K562 (cell line): Measurements from ENCODE around the gene NSUN6. TPM values are rescaled to one million over a fixed set of nuclear protein-coding genes. Genes with fewer than 3 reads are reported as not detected.

ENCODE experiments used
- ATAC-seq: fragments of 200-7000 bp; cut with Tn5 transposase; 3 replicates; pipeline ENCODE4 v1.9.1; 2020; ENCODE audit warnings: moderate library complexity
- BruUV-seq: library from RNA; stranded (reverse); fragments of 400-500 nt; replicated peaks from 2 replicates; lab custom pipeline; 2021; lab: Mats Ljungman, UMichigan
- CTCF ChIA-PET: fragments of 300-600 bp; formaldehyde crosslinking; extraction: SDS; loops from one replicate; lab custom pipeline; 2021; ENCODE audit warnings: low intra/inter-chr PET ratio; lab: Yijun Ruan, JAX
- POLR2A ChIA-PET: fragments of 300-600, 350-650 bp; sonication (Branson Sonifier 250); formaldehyde crosslinking; extraction: SDS; loops from one replicate; lab custom pipeline; 2021; ENCODE audit warnings: antibody characterized with exemption, inconsistent platforms; lab: Yijun Ruan, JAX
- DNase-seq, 4 experiments: peaks; one replicate each; pipeline versions ENCODE4 v3.0.0 to v3.0.0-alpha.2; 2011 to 2018; ENCODE audit warnings: low spot score in 3 of 4, mixed read lengths in 3 of 4; ENCODE audit errors: extremely low read depth in 1 of 4
- FAIRE-seq: peaks from 2 replicates; lab custom pipeline; 2011; peaks lifted over from hg19 to GRCh38; lab: Jason Lieb, UNC
- H2AFZ ChIP-seq: 2 replicates; pipeline ENCODE4 v1.6.0; 2011; ENCODE audit warnings: low read depth, low read length, control low read depth, inconsistent platforms
- H3K27ac ChIP-seq: fragments of 200-600 bp; 3 replicates; pipeline ENCODE4 v1.8.0; 2011; ENCODE audit warnings: low read depth, mild to moderate bottlenecking, control low read depth, inconsistent platforms, low read length, moderate library complexity, mixed read lengths; ENCODE audit errors: extremely low read depth
- H3K27me3 ChIP-seq, 2 experiments: fragments of 300-600 bp in 1 of 2; 2 replicates in 1 of 2; 3 replicates in 1 of 2; pipeline versions ENCODE4 v1.6.0 to v1.8.0; 2011; ENCODE audit warnings: inconsistent platforms in 2 of 2, low read length in 2 of 2, mild to moderate bottlenecking in 1 of 2, mixed read lengths in 1 of 2, moderate library complexity in 1 of 2; ENCODE audit not compliant: control insufficient read depth in 2 of 2, insufficient read depth in 2 of 2
- H3K36me3 ChIP-seq: fragments of 300-600 bp; 3 replicates; pipeline ENCODE4 v1.8.0; 2011; ENCODE audit warnings: mild to moderate bottlenecking, low read length, inconsistent platforms; ENCODE audit not compliant: control insufficient read depth, insufficient read depth
- H3K4me1 ChIP-seq, 2 experiments: fragments of 200-600 bp in 1 of 2; replicated peaks in 1 of 2; 2 replicates in 1 of 2; 3 replicates in 1 of 2; pipeline versions ENCODE4 v1.5.1 to v1.8.0; 2011; ENCODE audit warnings: inconsistent platforms in 2 of 2, low read length in 2 of 2, mild to moderate bottlenecking in 1 of 2, mixed read lengths in 1 of 2, moderate library complexity in 1 of 2; ENCODE audit not compliant: control insufficient read depth in 2 of 2, insufficient read depth in 2 of 2
- H3K4me2 ChIP-seq: 2 replicates; pipeline ENCODE4 v1.6.1; 2011; ENCODE audit warnings: low read length, control low read depth, inconsistent platforms, mixed read lengths; ENCODE audit not compliant: insufficient read depth
- H3K4me3 ChIP-seq: fragments of 200-600 bp; sonication (generic), shearing (Covaris generic); 2 replicates; pipeline ENCODE4 v1.5.1; 2016; ENCODE audit warnings: control low read depth, inconsistent platforms
- H3K79me2 ChIP-seq: fragments of 200-600 bp; 3 replicates; pipeline ENCODE4 v1.8.0; 2011; ENCODE audit warnings: low read length, inconsistent platforms; ENCODE audit not compliant: control insufficient read depth, insufficient read depth
- H3K9ac ChIP-seq, 2 experiments: 2 replicates each; pipeline versions ENCODE4 v1.6.0 to v1.6.1; 2011; ENCODE audit warnings: low read depth in 2 of 2, low read length in 2 of 2, control low read depth in 1 of 2, inconsistent platforms in 1 of 2, mild to moderate bottlenecking in 1 of 2, mixed read lengths in 1 of 2; ENCODE audit not compliant: insufficient read depth in 1 of 2
- H3K9me1 ChIP-seq: one replicate; pipeline ENCODE4 v1.6.0; 2011; ENCODE audit warnings: inconsistent platforms, mild to moderate bottlenecking, low read length, moderate library complexity; ENCODE audit not compliant: control insufficient read depth, insufficient read depth
- H3K9me3 ChIP-seq: replicated peaks from 2 replicates; pipeline ENCODE4 v1.5.1; 2011; ENCODE audit warnings: low read depth, low read length, inconsistent platforms; ENCODE audit not compliant: control insufficient read depth, insufficient read depth
- H4K20me1 ChIP-seq: replicated peaks from 2 replicates; pipeline ENCODE4 v1.6.1; 2011; ENCODE audit warnings: low read length, inconsistent platforms, mixed read lengths; ENCODE audit not compliant: control insufficient read depth, insufficient read depth
- BRD4 ChIP-seq: fragments of 200-600 bp; sonication (generic); IDR thresholded peaks from 2 replicates; pipeline ENCODE4 v1.6.1; 2017; ENCODE audit warnings: inconsistent platforms
- CC2D1A ChIP-seq: fragments of 450-650 bp; IDR thresholded peaks from 2 replicates; pipeline ENCODE4 v1.6.1; 2017; ENCODE audit warnings: mild to moderate bottlenecking
- CEBPZ ChIP-seq: fragments of 150-350 bp; IDR thresholded peaks from 2 replicates; pipeline ENCODE4 v1.6.1; 2014; ENCODE audit warnings: low read depth, mild to moderate bottlenecking, low read length, borderline replicate concordance
- HOMEZ ChIP-seq: fragments of 250-450 bp; sonication (Bioruptor Pico); IDR thresholded peaks from 2 replicates; pipeline ENCODE4 v1.4.0; 2020; ENCODE audit warnings: mild to moderate bottlenecking, moderate library complexity
- ID3 ChIP-seq, 2 experiments: fragments of 250-450 bp in 1 of 2; fragments of 450-650 bp in 1 of 2; sonication (Bioruptor Pico) in 1 of 2; IDR thresholded peaks; 2 replicates each; pipeline versions ENCODE4 v1.6.1 to v1.8.0; 2016 to 2021; ENCODE audit warnings: mild to moderate bottlenecking in 2 of 2, moderate library complexity in 2 of 2, missing compliant biosample characterization in 1 of 2, missing genetic modification characterization in 1 of 2
- IFI16 ChIP-seq: fragments of 250-450 bp; sonication (Bioruptor Pico); IDR thresholded peaks from 2 replicates; pipeline ENCODE4 v2.1.2; 2022; ENCODE audit warnings: mild to moderate bottlenecking, inconsistent platforms
- PREB ChIP-seq: sonication (generic); formaldehyde crosslinking; IDR thresholded peaks from 2 replicates; pipeline ENCODE4 v1.8.1; 2023; ENCODE audit warnings: mild to moderate bottlenecking, missing genetic modification reagents
- SAFB ChIP-seq: fragments of 200-400 bp; formaldehyde crosslinking; IDR thresholded peaks from 2 replicates; pipeline ENCODE4 v1.6.1; 2017; ENCODE audit warnings: low read depth, low read length, borderline replicate concordance
- THRB ChIP-seq: fragments of 450-650 bp; formaldehyde crosslinking; conservative IDR thresholded peaks from 2 replicates; pipeline ENCODE4 v1.4.0; 2022; ENCODE audit warnings: mild to moderate bottlenecking, missing genetic modification characterization
- TRIM24 ChIP-seq, 2 experiments: fragments of 450-650 bp; IDR thresholded peaks; 2 replicates each; pipeline ENCODE4 v1.6.1; 2016
- ZKSCAN1 ChIP-seq: fragments of 150-350 bp; IDR thresholded peaks from 2 replicates; pipeline ENCODE4 v1.6.1; 2016; ENCODE audit warnings: low read depth, low read length
- ZNF263 ChIP-seq: sonication (generic); formaldehyde crosslinking; IDR thresholded peaks from 2 replicates; pipeline ENCODE4 v1.8.0; 2022; ENCODE audit warnings: mild to moderate bottlenecking, missing genetic modification reagents, borderline replicate concordance
- ZNF778 ChIP-seq: fragments of 450-650 bp; formaldehyde crosslinking; IDR thresholded peaks from 2 replicates; pipeline ENCODE4 v1.4.0; 2020; ENCODE audit warnings: mild to moderate bottlenecking, moderate library complexity
- WGBS: fragments of 100-300 bp; shearing (Covaris generic); methylation state at CpG from one replicate; pipeline ENCODE4 v1.1.6; 2016; ENCODE audit warnings: low coverage, mixed read lengths; ENCODE audit not compliant: insufficient coverage; ENCODE audit errors: missing lambda C conversion rate; 5-methylcytosine and 5-hydroxymethylcytosine counted together
- in situ Hi-C: fragments of 300-500 bp; cut with MboI; formaldehyde crosslinking; loops from 4 replicates; pipeline ENCODE4 v1.15.0; 2018; ENCODE audit warnings: inconsistent platforms, mixed read lengths
- intact Hi-C: fragments of 100-400 bp; cut with micrococcal nuclease; formaldehyde crosslinking; loops from 2 replicates; pipeline ENCODE4 v1.14.2; 2022
- polyA plus RNA-seq, 8 experiments: library from polyadenylated mRNA; depleted of rRNA in 4 of 8; stranded (reverse) in 5 of 8; unstranded in 3 of 8; fragments of >200 nt; fragmentation: Nextera tagmentation in 2 of 8; fragmentation: Illumina TruSeq in 1 of 8; extraction: Ambion mirVana in 2 of 8; extraction: Trizol in 1 of 8; gene quantifications; 2 replicates each; pipeline versions ENCODE4 v1.2.1 to v1.2.3, GENCODE V29; 2011 to 2014; ENCODE audit warnings: inconsistent platforms in 1 of 8, missing spikeins in 1 of 8
- total RNA-seq, 7 experiments: library from RNA; depleted of rRNA in 6 of 7; stranded (reverse); fragments of >200 nt in 6 of 7; fragmentation: Illumina TruSeq in 2 of 7; extraction: Trizol in 2 of 7; gene quantifications; 2 replicates each; pipeline versions ENCODE4 v1.2.1 to v1.2.3, GENCODE V29; 2011 to 2021; ENCODE audit warnings: low replicate concordance in 1 of 7

Gene NSUN6
- total and polyA plus RNA-seq, 9 of the 15 experiments (the other 6 are each of a cell fraction or from before 2014, with no cell fraction given) = 12.5 to 33.1 (median 24.2) TPM

- H3K9me1 ChIP-seq = no peaks in the 10 kb centered on the region
- no peaks in the 10 kb centered on the region for H3K79me2 ChIP-seq
- CTCF ChIA-PET = no interaction called here
- H3K4me1 ChIP-seq = no peaks in the 10 kb centered on the region
- TF ChIP-seq ID3 (CRISPR knock-in tag; IDR thresholded peaks at IDR 0.05) = no peak
- no peak for TF ChIP-seq ID3 (tag; IDR thresholded peaks at IDR 0.05)
- TF ChIP-seq SAFB = no peak
- no peak for TF ChIP-seq HOMEZ
- TF ChIP-seq TRIM24 (IDR thresholded peaks at IDR 0.05) = no peak
- no peak for TF ChIP-seq THRB
- no peak for TF ChIP-seq ZKSCAN1
- TF ChIP-seq BRD4 = no peak
- TF ChIP-seq IFI16 (CRISPR knock-in tag) = no peak
- TF ChIP-seq CC2D1A = no peak
- no peak for TF ChIP-seq PREB (CRISPR knock-in tag)
- no peak for TF ChIP-seq ZNF263
- no peak for TF ChIP-seq ZNF778 (CRISPR knock-in tag)
- no peak for TF ChIP-seq CEBPZ
- peaks cover 11% of the 10 kb centered on the region; the same call in 2 of the 3 replicates for H3K36me3 ChIP-seq
- no peak overlapping the region for H3K4me2 ChIP-seq
- no peak overlapping the region for H3K4me3 ChIP-seq
- 94% methylated on average over 8 of the region's 8 CpGs for WGBS
- no peak for ATAC-seq
- FAIRE-seq = no peak
- no peak overlapping the region for H3K27ac ChIP-seq
- H4K20me1 ChIP-seq = no peaks in the 10 kb centered on the region
- no TSS peak for BruUV-seq
- in situ Hi-C loops (no loop called here), intact Hi-C loops (no loop called here)
- H2AFZ ChIP-seq = no peak overlapping the region
- no peak overlapping the region for H3K9ac ChIP-seq
- no peaks in the 10 kb centered on the region for H3K27me3 ChIP-seq
- DNase-seq = no peak
- POLR2A ChIA-PET = no interaction called here
- H3K9me3 ChIP-seq = peaks cover 5% of the 10 kb centered on the region; the same call in 1 of the 2 replicates
Observed at GRCh38 chr10:18561861-18562551, 89.4 kb downstream of the NSUN6 start.
